ENCODE data around the gene NTN3.

NTN3 gene

DNA sequence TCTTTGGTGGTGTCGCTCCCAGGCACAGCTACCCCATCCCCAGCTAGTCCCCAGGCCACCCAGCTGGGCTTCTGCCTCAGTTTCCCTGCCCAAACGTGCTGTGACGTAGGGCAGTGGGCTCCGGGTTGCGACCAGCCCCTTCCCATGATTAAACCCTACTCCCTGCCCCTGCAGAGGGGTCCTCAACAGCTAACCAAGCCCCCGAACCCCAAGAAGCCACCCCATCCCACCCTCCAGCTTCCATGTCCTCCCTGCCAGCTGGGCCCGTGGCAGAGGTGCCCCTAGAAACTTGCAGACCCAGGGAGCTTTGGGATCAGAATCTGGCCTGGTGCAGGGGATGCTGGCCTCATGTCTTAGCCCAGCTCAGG is 879 bp upstream of the NTN3 start:
- Mint-ChIP-seq H3K4me3 (peak overlapping the region; percentile 71 to 77 (median 72)), H3K27ac (peak overlapping the region; percentile 62 to 90 (median 83)), H3K36me3 (ENCODE audit: low read depth) (no peaks in the 10 kb centered on the region), H3K9me3 (no peaks in the 10 kb centered on the region), H3K27me3 (ENCODE audit: low read depth) (no peaks in the 10 kb centered on the region), H3K4me1 (peaks cover 19% of the 10 kb centered on the region)
- TF ChIP-seq, protein P1, sequence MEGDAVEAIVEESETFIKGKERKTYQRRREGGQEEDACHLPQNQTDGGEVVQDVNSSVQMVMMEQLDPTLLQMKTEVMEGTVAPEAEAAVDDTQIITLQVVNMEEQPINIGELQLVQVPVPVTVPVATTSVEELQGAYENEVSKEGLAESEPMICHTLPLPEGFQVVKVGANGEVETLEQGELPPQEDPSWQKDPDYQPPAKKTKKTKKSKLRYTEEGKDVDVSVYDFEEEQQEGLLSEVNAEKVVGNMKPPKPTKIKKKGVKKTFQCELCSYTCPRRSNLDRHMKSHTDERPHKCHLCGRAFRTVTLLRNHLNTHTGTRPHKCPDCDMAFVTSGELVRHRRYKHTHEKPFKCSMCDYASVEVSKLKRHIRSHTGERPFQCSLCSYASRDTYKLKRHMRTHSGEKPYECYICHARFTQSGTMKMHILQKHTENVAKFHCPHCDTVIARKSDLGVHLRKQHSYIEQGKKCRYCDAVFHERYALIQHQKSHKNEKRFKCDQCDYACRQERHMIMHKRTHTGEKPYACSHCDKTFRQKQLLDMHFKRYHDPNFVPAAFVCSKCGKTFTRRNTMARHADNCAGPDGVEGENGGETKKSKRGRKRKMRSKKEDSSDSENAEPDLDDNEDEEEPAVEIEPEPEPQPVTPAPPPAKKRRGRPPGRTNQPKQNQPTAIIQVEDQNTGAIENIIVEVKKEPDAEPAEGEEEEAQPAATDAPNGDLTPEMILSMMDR (IDR thresholded peaks at IDR 0.05; ENCODE audit: unreplicated experiment in 3 of 3): no peak

DNA sequence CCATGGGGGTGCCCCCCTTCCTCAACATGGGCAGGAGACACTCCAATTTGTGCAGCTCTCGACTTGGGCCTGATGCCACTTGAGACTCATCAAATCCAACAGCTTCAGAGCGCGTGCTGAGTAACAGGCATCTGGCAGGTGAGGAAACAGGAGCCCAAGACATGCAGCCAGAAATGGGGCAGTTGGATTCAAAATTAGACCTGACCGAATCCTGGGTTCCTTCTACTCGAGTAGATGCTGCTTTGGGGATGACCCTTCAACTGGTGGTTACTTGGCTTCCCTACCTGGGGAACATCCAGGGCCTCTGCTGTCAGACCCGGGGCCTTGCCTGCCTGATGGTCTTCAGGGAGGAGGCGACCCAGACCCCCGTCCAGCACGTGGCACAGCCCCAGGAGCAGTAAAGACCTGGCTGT is 488 bp upstream of the NTN3 start:
- H3K4me1 Mint-ChIP-seq: peaks cover 19% of the 10 kb centered on the region
- H3K4me3 Mint-ChIP-seq: peak overlapping the region; percentile 71 to 77 (median 72)
- peak overlapping the region; percentile 40 to 90 (median 83) for H3K27ac Mint-ChIP-seq
- TF ChIP-seq, protein P1 (IDR thresholded peaks at IDR 0.05; ENCODE audit: unreplicated experiment in 3 of 3): no peak
- H3K9me3 Mint-ChIP-seq: no peaks in the 10 kb centered on the region
- H3K27me3 Mint-ChIP-seq (ENCODE audit: low read depth): no peaks in the 10 kb centered on the region
- H3K36me3 Mint-ChIP-seq (ENCODE audit: low read depth): no peaks in the 10 kb centered on the region

DNA sequence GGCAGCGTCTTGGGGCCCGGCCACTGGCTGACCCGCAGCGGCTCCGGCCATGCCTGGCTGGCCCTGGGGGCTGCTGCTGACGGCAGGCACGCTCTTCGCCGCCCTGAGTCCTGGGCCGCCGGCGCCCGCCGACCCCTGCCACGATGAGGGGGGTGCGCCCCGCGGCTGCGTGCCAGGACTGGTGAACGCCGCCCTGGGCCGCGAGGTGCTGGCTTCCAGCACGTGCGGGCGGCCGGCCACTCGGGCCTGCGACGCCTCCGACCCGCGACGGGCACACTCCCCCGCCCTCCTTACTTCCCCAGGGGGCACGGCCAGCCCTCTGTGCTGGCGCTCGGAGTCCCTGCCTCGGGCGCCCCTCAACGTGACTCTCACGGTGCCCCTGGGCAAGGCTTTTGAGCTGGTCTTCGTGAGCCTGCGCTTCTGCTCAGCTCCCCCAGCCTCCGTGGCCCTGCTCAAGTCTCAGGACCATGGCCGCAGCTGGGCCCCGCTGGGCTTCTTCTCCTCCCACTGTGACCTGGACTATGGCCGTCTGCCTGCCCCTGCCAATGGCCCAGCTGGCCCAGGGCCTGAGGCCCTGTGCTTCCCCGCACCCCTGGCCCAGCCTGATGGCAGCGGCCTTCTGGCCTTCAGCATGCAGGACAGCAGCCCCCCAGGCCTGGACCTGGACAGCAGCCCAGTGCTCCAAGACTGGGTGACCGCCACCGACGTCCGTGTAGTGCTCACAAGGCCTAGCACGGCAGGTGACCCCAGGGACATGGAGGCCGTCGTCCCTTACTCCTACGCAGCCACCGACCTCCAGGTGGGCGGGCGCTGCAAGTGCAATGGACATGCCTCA is 773 bp downstream of the NTN3 start:
- Mint-ChIP-seq H3K4me3 (peak overlapping the region; percentile 61), H3K27ac (no peak overlapping the region), H3K4me1 (peaks cover 26% of the 10 kb centered on the region), H3K27me3 (ENCODE audit: low read depth) (peaks cover 8% of the 10 kb centered on the region), H3K9me3 (no peaks in the 10 kb centered on the region), H3K36me3 (ENCODE audit: low read depth) (no peaks in the 10 kb centered on the region)
- TF ChIP-seq, protein P1 (IDR thresholded peaks at IDR 0.05; ENCODE audit: unreplicated experiment in 3 of 3): no peak

DNA sequence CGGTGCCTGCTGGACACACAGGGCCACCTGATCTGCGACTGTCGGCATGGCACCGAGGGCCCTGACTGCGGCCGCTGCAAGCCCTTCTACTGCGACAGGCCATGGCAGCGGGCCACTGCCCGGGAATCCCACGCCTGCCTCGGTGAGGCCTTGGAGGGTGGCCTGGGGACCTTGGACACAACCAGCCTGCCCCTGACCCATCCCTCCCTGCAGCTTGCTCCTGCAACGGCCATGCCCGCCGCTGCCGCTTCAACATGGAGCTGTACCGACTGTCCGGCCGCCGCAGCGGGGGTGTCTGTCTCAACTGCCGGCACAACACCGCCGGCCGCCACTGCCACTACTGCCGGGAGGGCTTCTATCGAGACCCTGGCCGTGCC is 1.4 kb downstream of the NTN3 start:
- Mint-ChIP-seq H3K36me3 (ENCODE audit: low read depth) (no peaks in the 10 kb centered on the region), H3K27ac (no peak overlapping the region), H3K4me1 (peaks cover 30% of the 10 kb centered on the region), H3K4me3 (peak overlapping the region in 2 of 3 experiments; percentile 78 to 85), H3K9me3 (no peaks in the 10 kb centered on the region), H3K27me3 (ENCODE audit: low read depth) (peaks cover 9% of the 10 kb centered on the region)
- TF ChIP-seq, protein P1 (IDR thresholded peaks at IDR 0.05; ENCODE audit: unreplicated experiment in 3 of 3): no peak

DNA sequence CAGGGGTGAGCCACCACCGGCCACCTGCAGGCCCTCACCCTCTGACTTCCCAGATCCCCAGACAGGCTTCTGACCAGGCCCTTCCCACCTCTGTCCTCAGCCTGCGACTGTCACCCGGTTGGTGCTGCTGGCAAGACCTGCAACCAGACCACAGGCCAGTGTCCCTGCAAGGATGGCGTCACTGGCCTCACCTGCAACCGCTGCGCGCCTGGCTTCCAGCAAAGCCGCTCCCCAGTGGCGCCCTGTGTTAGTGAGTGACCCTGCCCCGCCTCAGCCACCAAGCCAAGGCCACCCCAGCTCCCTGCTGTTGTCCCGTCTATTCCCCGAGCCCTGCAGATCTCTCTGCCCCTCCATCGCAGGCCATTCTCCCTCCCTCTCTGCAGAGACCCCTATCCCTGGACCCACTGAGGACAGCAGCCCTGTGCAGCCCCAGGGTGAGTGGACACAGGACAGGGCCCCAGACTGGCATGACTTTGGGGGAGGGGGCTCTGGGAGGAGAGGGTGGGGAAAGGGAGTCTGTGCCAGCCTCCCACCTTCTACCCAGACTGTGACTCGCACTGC is 1.9 kb downstream of the NTN3 start:
- peak overlapping the region in 2 of 3 experiments; percentile 54 to 82 for H3K27ac Mint-ChIP-seq
- H3K36me3 Mint-ChIP-seq (ENCODE audit: low read depth): no peaks in the 10 kb centered on the region
- peak overlapping the region; percentile 78 to 85 (median 85) for H3K4me3 Mint-ChIP-seq
- peaks cover 35% of the 10 kb centered on the region for H3K4me1 Mint-ChIP-seq
- H3K9me3 Mint-ChIP-seq: no peaks in the 10 kb centered on the region
- TF ChIP-seq, protein P1 (IDR thresholded peaks at IDR 0.05; ENCODE audit: unreplicated experiment in 3 of 3): no peak
- peaks cover 9% of the 10 kb centered on the region for H3K27me3 Mint-ChIP-seq (ENCODE audit: low read depth)
